Transverse colon (tissue), 4 donors: Measurements from ENCODE around the gene IWS1. TPM values are rescaled to one million over a fixed set of nuclear protein-coding genes. Genes with fewer than 3 reads are reported as not detected.

Experiments used
- DNase-seq: peaks from one replicate; pipeline ENCODE4 v3.0.0-alpha.2; 2019
- H3K27ac ChIP-seq, 4 donors: fragments of 200-600 bp; sonication (generic); 2 replicates each; pipeline ENCODE4 v1.5.1; 2016 to 2018; ENCODE audit warnings: inconsistent platforms in 4 of 4
- H3K27me3 ChIP-seq: fragments of 200-600 bp; sonication (generic); 2 replicates; pipeline ENCODE4 v1.5.1; 2017; ENCODE audit warnings: inconsistent platforms
- H3K36me3 ChIP-seq, 4 donors: fragments of 200-600 bp; sonication (generic); 2 replicates each; pipeline ENCODE4 v1.5.1; 2017 to 2019; ENCODE audit warnings: inconsistent platforms in 4 of 4
- H3K4me1 ChIP-seq, 4 donors: fragments of 200-600 bp; sonication (generic); 2 replicates each; pipeline ENCODE4 v1.5.1; 2017 to 2020; ENCODE audit warnings: inconsistent platforms in 4 of 4
- H3K4me3 ChIP-seq, 4 donors: fragments of 200-600 bp; sonication (generic); 1 replicate in 1 of 4; 2 replicates in 3 of 4; pipeline versions ENCODE4 v1.5.1 to v1.6.1; 2017 to 2019; ENCODE audit warnings: inconsistent platforms in 4 of 4
- H3K9me3 ChIP-seq, 2 donors: fragments of 200-600 bp; sonication (generic); 2 replicates each; pipeline ENCODE4 v1.5.1; 2017 to 2019; ENCODE audit warnings: inconsistent platforms in 2 of 2
- EP300 ChIP-seq: sonication (generic); formaldehyde crosslinking; IDR thresholded peaks from one replicate; pipeline ENCODE4 v1.6.1; 2017; ENCODE audit warnings: antibody characterized with exemption, low read depth
- POLR2A ChIP-seq: fragments of 450-650 bp; IDR thresholded peaks from one replicate; pipeline ENCODE4 v1.6.1; 2016; ENCODE audit warnings: antibody characterized with exemption, mild to moderate bottlenecking, moderate library complexity
- POLR2AphosphoS5 ChIP-seq, 3 donors: sonication (generic); formaldehyde crosslinking; IDR thresholded peaks; one replicate each; pipeline ENCODE4 v1.6.1; 2016; ENCODE audit warnings: antibody characterized with exemption in 3 of 3
- WGBS, 2 donors: methylation state at CpG; one replicate each; pipeline ENCODE4 v1.1.5; 2018; ENCODE audit warnings: low coverage in 1 of 2; 5-methylcytosine and 5-hydroxymethylcytosine counted together
- in situ Hi-C, 4 donors: fragments of 200-750 bp; cut with MboI; loops; one replicate each; pipeline versions ENCODE4 v1.15.0 to v1.15.1; 2017; ENCODE audit warnings: low sequenced_read_pairs in 3 of 4, low pct_ligation_motif_present in 1 of 4, low pct_unique_long_range_greater_than_20kb in 1 of 4
- intact Hi-C: fragments of 100-400 bp; cut with DNase I; formaldehyde crosslinking; loops from one replicate; pipeline ENCODE4 v1.15.1; 2023; ENCODE audit warnings: low total_unique reads
- total RNA-seq, 4 donors: library from RNA; depleted of rRNA; stranded (reverse); fragments of >200 nt; gene quantifications; one replicate each; pipeline ENCODE4 v1.1.0, GENCODE V29; 2016
- TF ChIP-seq, protein P1 (sequence below), 5 experiments: fragments of 200-600 bp in 3 of 5; fragments of 450-650 bp in 2 of 5; sonication (generic) in 3 of 5; IDR thresholded peaks; 1 replicate in 2 of 5; 2 replicates in 3 of 5; pipeline ENCODE4 v1.5.1; 2016 to 2017; ENCODE audit warnings: antibody characterized with exemption in 5 of 5, inconsistent platforms in 3 of 5, mild to moderate bottlenecking in 2 of 5, moderate library complexity in 1 of 5

IWS1 gene
- total RNA-seq, 4 donors from 2014 or later, result 27.3 to 139 (median 45.4) TPM

DNA sequence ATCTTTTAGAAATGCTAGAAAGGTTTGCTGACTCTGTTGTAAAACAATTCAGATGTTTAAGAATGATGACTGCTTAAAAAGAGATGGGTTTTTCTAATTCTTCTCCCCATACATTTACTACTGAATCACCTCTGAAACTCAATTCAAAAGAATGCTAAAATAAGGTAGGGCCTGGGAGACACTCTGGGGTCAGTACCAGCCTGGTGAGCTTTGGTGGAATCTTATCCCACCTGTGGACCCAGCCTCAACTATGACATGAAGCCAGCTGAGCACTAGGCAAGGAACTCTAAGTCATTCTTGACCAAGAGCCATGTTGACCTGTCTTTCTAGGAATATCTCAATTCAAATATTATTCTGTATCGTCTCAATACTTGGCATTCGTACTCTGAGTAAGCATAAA, 44.3 kb downstream of the IWS1 start:
- no peak overlapping the region for H3K27ac ChIP-seq
- in situ Hi-C loops (loop anchor here in 2 of 4 donors (10.0 to 25.0 kb wide), 2 partner anchors 145 to 157 kb away; no protein-coding TSS in a partner anchor), intact Hi-C loops (loop anchor here (5.0 kb wide), 1 partner anchor 155 kb away; no protein-coding TSS in a partner anchor)
- no peaks in the 10 kb centered on the region for H3K27me3 ChIP-seq
- no peaks in the 10 kb centered on the region for H3K9me3 ChIP-seq
- no peak for TF ChIP-seq POLR2A
- TF ChIP-seq, protein P1, sequence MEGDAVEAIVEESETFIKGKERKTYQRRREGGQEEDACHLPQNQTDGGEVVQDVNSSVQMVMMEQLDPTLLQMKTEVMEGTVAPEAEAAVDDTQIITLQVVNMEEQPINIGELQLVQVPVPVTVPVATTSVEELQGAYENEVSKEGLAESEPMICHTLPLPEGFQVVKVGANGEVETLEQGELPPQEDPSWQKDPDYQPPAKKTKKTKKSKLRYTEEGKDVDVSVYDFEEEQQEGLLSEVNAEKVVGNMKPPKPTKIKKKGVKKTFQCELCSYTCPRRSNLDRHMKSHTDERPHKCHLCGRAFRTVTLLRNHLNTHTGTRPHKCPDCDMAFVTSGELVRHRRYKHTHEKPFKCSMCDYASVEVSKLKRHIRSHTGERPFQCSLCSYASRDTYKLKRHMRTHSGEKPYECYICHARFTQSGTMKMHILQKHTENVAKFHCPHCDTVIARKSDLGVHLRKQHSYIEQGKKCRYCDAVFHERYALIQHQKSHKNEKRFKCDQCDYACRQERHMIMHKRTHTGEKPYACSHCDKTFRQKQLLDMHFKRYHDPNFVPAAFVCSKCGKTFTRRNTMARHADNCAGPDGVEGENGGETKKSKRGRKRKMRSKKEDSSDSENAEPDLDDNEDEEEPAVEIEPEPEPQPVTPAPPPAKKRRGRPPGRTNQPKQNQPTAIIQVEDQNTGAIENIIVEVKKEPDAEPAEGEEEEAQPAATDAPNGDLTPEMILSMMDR (IDR thresholded peaks at IDR 0.05), result no peak
- no peak for TF ChIP-seq EP300
- TF ChIP-seq POLR2AphosphoS5 (IDR thresholded peaks at IDR 0.05), result no peak
- H3K4me3 ChIP-seq, result no peak overlapping the region
- peaks cover 0 to 7% (median 0%) of the 10 kb centered on the region in 4 donors for H3K4me1 ChIP-seq
- no peak for DNase-seq
- peaks cover 0 to 48% (median 19%) of the 10 kb centered on the region in 4 donors for H3K36me3 ChIP-seq
- WGBS, 2 donors, result 44 to 61% methylated on average over 2 of the region's 2 CpGs

DNA sequence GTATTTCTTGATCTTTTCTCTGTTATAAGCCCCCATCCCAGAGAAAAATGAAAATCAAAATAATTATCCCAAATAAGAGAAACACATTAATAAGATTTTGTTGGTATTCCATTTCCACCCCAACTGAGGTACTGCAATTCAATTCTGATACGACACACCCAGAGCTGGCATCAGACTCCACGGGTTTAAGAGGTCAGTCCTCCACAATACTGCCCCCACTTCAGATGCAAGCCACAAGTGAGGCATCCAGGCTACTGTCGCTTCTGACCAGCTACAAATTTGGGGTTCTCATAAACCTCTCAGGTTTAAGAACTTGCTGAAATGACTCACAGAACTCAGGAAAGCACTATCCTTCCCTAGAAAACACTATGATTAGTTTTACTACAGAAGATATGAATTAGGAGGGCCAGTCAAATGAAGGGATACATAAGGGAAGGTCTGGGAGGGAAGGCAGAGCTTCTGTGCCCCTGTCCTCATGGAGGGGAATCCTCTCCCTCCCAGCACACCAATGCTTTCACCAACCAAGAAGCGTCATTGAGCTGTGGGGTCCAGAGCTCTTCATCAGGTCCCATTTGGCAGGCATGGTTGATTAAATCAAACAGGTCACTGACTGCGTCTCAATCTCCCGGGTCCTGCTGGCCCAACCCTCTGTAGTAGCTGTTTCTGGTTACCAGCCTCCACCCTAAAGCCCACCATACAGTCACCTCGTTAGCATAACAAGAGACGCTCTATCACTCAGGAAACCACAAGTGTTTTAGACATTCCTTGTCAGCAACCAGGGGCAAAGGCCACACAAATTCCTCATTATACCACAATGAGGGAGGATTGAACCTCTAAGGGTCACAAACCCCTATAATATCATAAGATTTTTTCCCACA, 46.2 kb downstream of the IWS1 start:
- no peak for TF ChIP-seq EP300
- TF ChIP-seq, protein P1 (IDR thresholded peaks at IDR 0.05), result no peak
- no peak for TF ChIP-seq POLR2A
- peak in 1 of 3 donors; percentile 1 for TF ChIP-seq POLR2AphosphoS5 (IDR thresholded peaks at IDR 0.05)
- WGBS, 2 donors, result 48 to 70% methylated on average over 4 to 8 of the region's 8 CpGs
- Histone ChIP-seq H3K36me3 (peaks cover 0 to 31% (median 10%) of the 10 kb centered on the region in 4 donors), H3K4me1 (peaks cover 0 to 9% (median 0%) of the 10 kb centered on the region in 4 donors), H3K27ac (no peak overlapping the region), H3K4me3 (no peak overlapping the region), H3K27me3 (no peaks in the 10 kb centered on the region), H3K9me3 (no peaks in the 10 kb centered on the region)
- in situ Hi-C loops, result loop anchor here in 2 of 4 donors (10.0 to 25.0 kb wide), 2 partner anchors 143 to 155 kb away; no protein-coding TSS in a partner anchor
- DNase-seq, result no peak
- intact Hi-C loops, result loop anchor here (5.0 kb wide), 1 partner anchor 153 kb away; no protein-coding TSS in a partner anchor

DNA sequence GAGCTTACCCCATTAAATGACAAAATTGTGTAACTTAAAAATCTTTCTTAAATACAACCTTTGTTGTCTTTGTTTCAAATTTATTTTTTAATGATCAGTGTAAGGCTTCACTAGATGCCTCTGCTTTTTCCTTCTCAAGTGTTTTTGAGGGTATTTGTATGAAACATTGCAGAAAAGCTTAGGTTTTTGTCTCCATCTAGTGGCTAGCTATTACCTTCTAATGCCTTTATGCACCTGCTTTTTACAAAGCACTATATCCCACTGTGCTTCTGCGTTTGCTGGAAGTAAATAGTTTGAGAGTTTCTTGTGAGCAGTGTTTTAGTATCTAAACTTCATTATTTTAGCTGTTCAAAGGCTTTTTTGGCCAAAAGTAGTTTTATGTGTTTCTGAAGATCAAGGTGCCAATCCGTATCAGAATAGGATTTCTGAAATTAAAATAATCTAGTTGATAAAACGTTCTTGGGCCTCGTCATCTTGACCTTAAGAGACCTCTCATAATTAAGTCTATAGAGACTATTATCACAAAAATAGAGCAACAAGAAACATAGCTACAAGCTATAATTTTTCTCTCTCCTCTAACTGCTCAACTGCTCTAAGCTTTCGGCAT, 47.0 kb downstream of the IWS1 start:
- in situ Hi-C loops, result loop anchor here in 1 of 4 donors (25.0 kb wide), 1 partner anchor 142 kb away; no protein-coding TSS in a partner anchor
- Histone ChIP-seq H3K27ac (no peak overlapping the region), H3K27me3 (no peaks in the 10 kb centered on the region), H3K4me1 (peaks cover 0 to 9% (median 0%) of the 10 kb centered on the region in 4 donors), H3K4me3 (no peak overlapping the region), H3K36me3 (peaks cover 0 to 24% (median 9%) of the 10 kb centered on the region in 4 donors), H3K9me3 (no peaks in the 10 kb centered on the region)
- DNase-seq, result no peak
- TF ChIP-seq POLR2A (no peak), EP300 (no peak)
- TF ChIP-seq, protein P1 (IDR thresholded peaks at IDR 0.05), result peak; percentile 53 to 75 (median 60)
- 62% methylated on average over 5 of the region's 5 CpGs for WGBS, 2 donors
- intact Hi-C loops, result no loop called here

DNA sequence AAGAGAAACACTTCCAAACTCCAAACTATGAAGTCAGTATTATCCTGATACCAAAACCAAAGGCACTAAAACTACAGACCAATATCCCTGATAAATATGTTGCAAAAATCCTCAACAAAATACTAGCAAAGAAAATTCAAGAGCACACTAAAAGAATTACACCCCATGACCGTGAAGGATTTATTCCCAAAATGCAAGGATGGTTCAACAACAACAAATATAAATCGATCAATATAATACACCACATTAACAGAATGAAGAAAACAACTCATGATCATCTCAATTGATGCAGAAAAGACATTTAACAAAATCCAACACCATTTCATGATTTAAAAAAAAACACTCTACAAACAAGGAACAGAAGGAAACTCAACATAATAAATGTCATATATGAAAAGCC, 50.5 kb downstream of the IWS1 start:
- WGBS, 2 donors, result 99 to 100% methylated on average over 1 to 2 of the region's 2 CpGs
- Histone ChIP-seq H3K27me3 (no peaks in the 10 kb centered on the region), H3K36me3 (peaks cover 0 to 7% (median under 1%) of the 10 kb centered on the region in 4 donors), H3K9me3 (no peaks in the 10 kb centered on the region), H3K27ac (no peak overlapping the region), H3K4me3 (no peak overlapping the region), H3K4me1 (peaks cover 0 to 24% (median 2%) of the 10 kb centered on the region in 4 donors)
- in situ Hi-C loops (loop anchor here in 1 of 4 donors (25.0 kb wide), 1 partner anchor 138 kb away; no protein-coding TSS in a partner anchor), intact Hi-C loops (no loop called here)
- TF ChIP-seq EP300 (no peak), POLR2A (no peak), POLR2AphosphoS5 (IDR thresholded peaks at IDR 0.05) (no peak)
- TF ChIP-seq, protein P1 (IDR thresholded peaks at IDR 0.05), result no peak
- DNase-seq, result no peak
